HCT116 (cell line): ENCODE measurements around the gene GOLIM4. TPM values are rescaled to one million over a fixed set of nuclear protein-coding genes. Genes with fewer than 3 reads are reported as not detected.

Experiments
- ATAC-seq: fragments of 200-7000 bp; cut with Tn5 transposase; 2 replicates; pipeline ENCODE4 v1.9.1; 2020; ENCODE audit warnings: mild to moderate bottlenecking, moderate library complexity
- BruUV-seq: library from RNA; stranded (reverse); fragments of 400-500 nt; replicated peaks from 2 replicates; lab custom pipeline; 2021; lab: Mats Ljungman, UMichigan
- CTCF ChIA-PET: fragments of 300-600 bp; sonication (Branson Sonifier 250); formaldehyde crosslinking; loops from one replicate; lab custom pipeline; 2021; ENCODE audit warnings: antibody characterized with exemption; lab: Charles Lee
- POLR2A ChIA-PET: fragments of 300-600, 350-600 bp; sonication (Branson Sonifier 250); formaldehyde crosslinking; loops from one replicate; lab custom pipeline; 2021; ENCODE audit warnings: antibody characterized with exemption; lab: Charles Lee
- RAD21 ChIA-PET, 2 experiments: fragments of 300-600 bp; sonication (Branson Sonifier 250); formaldehyde crosslinking; loops; one replicate each; lab custom pipeline; 2023; ENCODE audit warnings: low total read pairs in 2 of 2; ENCODE audit not compliant: uncharacterized antibody in 2 of 2, unreplicated experiment in 2 of 2, low non-redundant PET in 1 of 2; lab: Charles Lee
- DNase-seq: peaks from one replicate; pipeline ENCODE4 v3.0.0-alpha.2; 2010; ENCODE audit warnings: low read depth, low spot score
- H2AFZ ChIP-seq: fragments of 200-600 bp; shearing (Covaris generic), sonication (generic); 2 replicates; pipeline ENCODE4 v1.6.1; 2017; ENCODE audit warnings: low read depth, mixed run types, mixed read lengths, antibody characterized with exemption, low read length; ENCODE audit not compliant: poor library complexity, severe bottlenecking
- H3K27ac ChIP-seq: 2 replicates; pipeline ENCODE4 v1.5.1; 2012; ENCODE audit warnings: low read depth, low read length
- H3K27me3 ChIP-seq: fragments of 200-600 bp; sonication (generic); 2 replicates; pipeline ENCODE4 v1.6.1; 2016; ENCODE audit warnings: mixed run types, low read length, mixed read lengths; ENCODE audit not compliant: insufficient read depth
- H3K36me3 ChIP-seq, 2 experiments: fragments of 200-500 bp in 1 of 2; fragments of 200-600 bp in 1 of 2; sonication (Bioruptor generic) in 1 of 2; sonication (generic) in 1 of 2; 2 replicates each; pipeline versions ENCODE4 v1.5.1 to v1.6.1; 2014 to 2016; ENCODE audit warnings: low read length in 2 of 2, inconsistent platforms in 1 of 2, mixed read lengths in 1 of 2, mixed run types in 1 of 2; ENCODE audit not compliant: insufficient read depth in 2 of 2, control insufficient read depth in 1 of 2
- H3K4me1 ChIP-seq, 2 experiments: fragments of 200-600 bp in 1 of 2; sonication (generic) in 1 of 2; 2 replicates each; pipeline versions ENCODE4 v1.5.1 to v1.6.1; 2012 to 2017; ENCODE audit warnings: low read length in 2 of 2, inconsistent platforms in 1 of 2, mild to moderate bottlenecking in 1 of 2, mixed read lengths in 1 of 2, mixed run types in 1 of 2, moderate library complexity in 1 of 2; ENCODE audit not compliant: insufficient read depth in 2 of 2, control insufficient read depth in 1 of 2
- H3K4me2 ChIP-seq: fragments of 200-600 bp; sonication (generic); 2 replicates; pipeline ENCODE4 v1.6.1; 2017; ENCODE audit warnings: mixed run types, low read length, mixed read lengths
- H3K4me3 ChIP-seq, 2 experiments: fragments of 200-600 bp in 1 of 2; sonication (generic) in 1 of 2; replicated peaks in 1 of 2; 2 replicates each; pipeline ENCODE4 v1.5.1; 2011 to 2016; ENCODE audit warnings: low read length in 2 of 2, control low read depth in 1 of 2, low read depth in 1 of 2, mild to moderate bottlenecking in 1 of 2, mixed read lengths in 1 of 2, mixed run types in 1 of 2
- H3K79me2 ChIP-seq: fragments of 200-600 bp; sonication (generic); 2 replicates; pipeline ENCODE4 v1.6.1; 2017; ENCODE audit warnings: mild to moderate bottlenecking, mixed run types, low read length, moderate library complexity, mixed read lengths; ENCODE audit not compliant: insufficient read depth
- H3K9ac ChIP-seq: fragments of 200-600 bp; sonication (generic); 2 replicates; pipeline ENCODE4 v1.6.1; 2016; ENCODE audit warnings: low read length, mixed read lengths
- H3K9me2 ChIP-seq: fragments of 200-600 bp; sonication (generic), shearing (Covaris generic); 2 replicates; pipeline ENCODE4 v1.6.1; 2017; ENCODE audit warnings: mixed run types, mild to moderate bottlenecking, moderate library complexity; ENCODE audit not compliant: insufficient read depth
- H3K9me3 ChIP-seq, 2 experiments: fragments of 200-500 bp in 1 of 2; fragments of 200-600 bp in 1 of 2; sonication (Bioruptor generic) in 1 of 2; sonication (generic) in 1 of 2; 2 replicates each; pipeline ENCODE4 v1.6.1; 2014 to 2017; ENCODE audit warnings: low read length in 2 of 2, mixed read lengths in 2 of 2, inconsistent platforms in 1 of 2, low read depth in 1 of 2, mild to moderate bottlenecking in 1 of 2, mixed run types in 1 of 2, moderate library complexity in 1 of 2; ENCODE audit not compliant: control insufficient read depth in 1 of 2, insufficient read depth in 1 of 2
- H4K20me1 ChIP-seq: fragments of 200-600 bp; sonication (generic), shearing (Covaris generic); 2 replicates; pipeline ENCODE4 v1.6.1; 2017; ENCODE audit warnings: mixed run types, mild to moderate bottlenecking, moderate library complexity; ENCODE audit not compliant: insufficient read depth
- ELF1 ChIP-seq: IDR thresholded peaks from 2 replicates; pipeline ENCODE4 v1.6.1; 2012; ENCODE audit warnings: low read depth, borderline replicate concordance
- EZH2phosphoT487 ChIP-seq: fragments of 200-600 bp; IDR thresholded peaks from 2 replicates; pipeline ENCODE4 v1.6.1; 2018; ENCODE audit warnings: antibody characterized with exemption, borderline replicate concordance
- MAX ChIP-seq: IDR thresholded peaks from 2 replicates; pipeline ENCODE4 v1.6.1; 2012
- REST ChIP-seq: IDR thresholded peaks from 2 replicates; pipeline ENCODE4 v1.6.1; 2012; ENCODE audit warnings: low read depth
- SP1 ChIP-seq: IDR thresholded peaks from 2 replicates; pipeline ENCODE4 v1.6.1; 2012; ENCODE audit warnings: low read depth
- TCF7L2 ChIP-seq: IDR thresholded peaks from 2 replicates; pipeline ENCODE4 v1.7.0; 2011; ENCODE audit warnings: borderline replicate concordance, inconsistent platforms; ENCODE audit not compliant: insufficient read depth, insufficient read length; ENCODE audit errors: extremely low read depth
- ZNF274 ChIP-seq: fragments of 200-500 bp; sonication (Bioruptor generic); IDR thresholded peaks from 2 replicates; pipeline ENCODE4 v1.6.1; 2014; ENCODE audit warnings: mild to moderate bottlenecking, low read depth, low read length, inconsistent platforms
- intact Hi-C: fragments of 100-400 bp; cut with micrococcal nuclease; formaldehyde crosslinking; loops from 2 replicates; pipeline ENCODE4 v1.10.0; 2022
- total RNA-seq: library from RNA; stranded (reverse); gene quantifications from one replicate; pipeline ENCODE4 v1.2.1, GENCODE V29; 2021; ENCODE audit not compliant: unreplicated experiment

The GOLIM4 gene
- total RNA-seq, 1 experiment from 2014 or later = 10.6 TPM

- no TSS peak for BruUV-seq
- ATAC-seq (no peak), DNase-seq (no peak)
- Histone ChIP-seq H3K4me1 (no peaks in the 10 kb centered on the region), H3K9ac (no peak overlapping the region), H3K36me3 (no peaks in the 10 kb centered on the region), H3K79me2 (no peaks in the 10 kb centered on the region), H3K9me2 (no peaks in the 10 kb centered on the region), H3K9me3 (no peaks in the 10 kb centered on the region), H3K27me3 (no peaks in the 10 kb centered on the region), H4K20me1 (no peaks in the 10 kb centered on the region), H3K27ac (no peak overlapping the region), H2AFZ (no peak overlapping the region), H3K4me2 (no peak overlapping the region), H3K4me3 (no peak overlapping the region)
- ChIA-PET POLR2A (no interaction called here), RAD21 (no interaction called here), CTCF (no interaction called here)
- TF ChIP-seq SP1 (no peak), EZH2phosphoT487 (no peak), ELF1 (no peak), REST (no peak), ZNF274 (no peak), TCF7L2 (no peak), MAX (no peak)
- intact Hi-C loops = no loop called here
These were observed 51.7 kb downstream of the GOLIM4 start for GRCh38 chr3:168044049-168044448.
